ENCODE measurements around the gene GSG1.

- TF ChIP-seq CTCF (IDR thresholded peaks at IDR 0.05 in 8 of 11, conservative IDR thresholded peaks at IDR 0.05 in 3 of 11), result no peak
- TF ChIP-seq POLR2A (IDR thresholded peaks at IDR 0.05), result no peak
These were observed 64.0 kb downstream of the GSG1 start for GRCh38 chr12:13039328-13039956.

Measured in spleen (tissue), 7 donors.